ENCODE measurements around the gene ZBTB20.

Gene ZBTB20

DNA sequence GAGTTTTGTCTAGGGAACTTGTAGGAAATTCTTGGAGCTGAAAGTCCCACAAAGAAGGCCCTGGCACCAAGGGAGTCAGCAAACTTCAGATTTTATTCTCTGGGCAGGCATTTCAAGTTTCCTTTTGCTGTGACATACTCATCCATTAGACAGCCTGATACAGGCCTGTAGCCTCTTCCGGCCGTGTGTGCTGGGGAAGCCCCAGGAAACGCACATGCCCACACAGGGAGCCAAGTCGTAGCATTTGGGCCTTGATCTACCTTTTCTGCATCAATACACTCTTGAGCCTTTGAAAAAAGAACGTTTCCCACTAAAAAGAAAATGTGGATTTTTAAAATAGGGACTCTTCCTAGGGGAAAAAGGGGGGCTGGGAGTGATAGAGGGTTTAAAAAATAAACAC is 838.3 kb downstream of the ZBTB20 start:
- peak; percentile 50 for DNase-seq

DNA sequence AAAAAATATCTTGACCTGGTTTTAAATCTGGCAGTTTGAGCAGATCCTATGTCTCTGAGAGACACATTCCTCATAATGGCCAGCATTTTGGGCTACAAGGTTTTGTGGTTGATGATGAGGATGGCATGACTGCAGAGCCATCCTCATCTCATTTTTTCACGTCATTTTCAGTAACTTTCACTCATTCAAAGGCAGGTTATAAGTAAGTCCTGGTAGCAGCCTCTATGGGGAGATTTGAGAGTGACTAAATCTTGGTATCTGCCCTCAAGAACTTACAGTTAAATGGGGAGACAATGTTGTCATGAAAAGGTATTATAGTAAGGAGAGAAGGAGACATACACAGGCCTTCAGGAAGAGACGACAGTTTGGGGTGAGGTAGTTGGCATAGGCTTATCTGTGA is 838.7 kb downstream of the ZBTB20 start:
- DNase-seq, result no peak

DNA sequence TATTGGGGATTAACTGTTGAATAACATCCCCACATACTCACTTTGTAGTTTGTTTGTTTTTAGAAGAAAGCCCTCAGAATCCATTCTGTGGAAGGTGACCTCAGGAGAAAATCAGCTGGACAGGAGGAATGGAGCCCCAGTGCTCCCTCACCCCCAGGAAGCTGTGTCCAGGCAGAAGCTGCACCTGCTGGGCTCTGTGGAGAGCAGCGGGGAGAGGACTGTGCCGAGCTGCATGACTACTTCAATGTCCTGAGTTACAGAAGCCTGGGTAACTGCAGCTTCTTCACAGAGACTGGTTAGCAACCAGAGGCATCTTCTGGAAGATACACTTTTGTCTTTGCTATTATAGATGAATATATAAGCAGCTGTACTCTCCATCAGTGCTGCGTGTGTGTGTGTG is 839.3 kb downstream of the ZBTB20 start:
- DNase-seq, result no peak

DNA sequence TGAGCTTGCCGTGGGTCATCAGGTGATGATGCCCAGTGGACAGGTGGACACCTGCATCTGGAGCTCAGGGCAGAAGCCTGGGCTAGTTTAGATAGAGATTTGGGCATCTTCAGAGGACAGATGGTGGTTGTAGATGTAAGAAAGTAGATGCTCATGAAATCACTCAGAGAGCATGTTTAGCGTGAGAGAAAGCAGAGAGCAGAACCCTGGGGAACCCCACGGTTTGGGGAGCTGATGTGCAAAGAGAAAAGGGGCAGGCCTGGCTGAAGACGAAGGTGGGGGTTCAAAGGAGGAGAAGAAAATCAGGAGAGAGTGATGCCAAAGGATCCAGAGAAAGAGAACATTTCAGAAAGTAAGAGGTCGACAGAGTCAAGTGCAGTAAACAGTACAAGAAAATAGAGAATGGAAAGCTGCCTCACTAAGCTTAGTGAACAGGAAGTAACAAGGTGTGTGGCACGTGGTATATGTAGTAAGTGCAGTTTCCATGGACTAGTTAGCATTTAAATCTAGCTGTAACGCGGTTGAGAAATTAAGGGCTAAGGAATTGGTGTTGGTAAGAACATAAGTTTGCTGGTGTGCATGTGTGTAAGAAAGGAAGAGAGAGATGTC is 839.8 kb downstream of the ZBTB20 start:
- no peak for DNase-seq

DNA sequence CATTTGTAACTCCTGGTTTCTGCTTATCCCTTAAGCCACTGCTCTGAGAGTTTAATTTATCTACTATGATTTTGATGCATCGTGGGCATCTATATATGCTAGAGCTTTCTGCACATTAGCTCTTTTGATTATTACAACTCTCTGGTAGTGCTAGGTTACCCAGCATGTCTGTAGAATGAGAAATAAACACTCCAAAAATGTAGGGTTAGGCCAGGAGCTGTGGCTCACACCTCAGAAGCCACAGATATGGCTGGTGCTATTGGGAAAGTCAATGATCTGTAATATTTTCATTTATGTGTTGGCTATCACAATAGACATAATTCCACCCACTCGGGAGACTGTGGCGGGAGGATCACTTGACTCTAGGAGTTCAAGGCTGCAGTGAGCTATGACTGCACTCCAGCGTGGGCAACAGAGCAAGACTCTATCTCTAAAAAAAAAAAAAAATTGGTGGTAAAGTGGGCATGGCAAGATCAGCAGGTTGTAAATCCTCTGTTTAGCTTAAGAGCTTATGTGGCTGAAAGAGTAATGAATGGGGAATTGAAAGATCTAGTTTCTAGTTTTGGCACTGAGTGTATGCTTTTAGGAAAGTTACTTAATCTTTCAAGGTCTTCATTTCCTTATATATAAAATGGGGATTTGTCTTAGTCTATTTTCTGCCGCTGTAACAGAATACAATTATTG is 847.0 kb downstream of the ZBTB20 start:
- DNase-seq, result no peak

DNA sequence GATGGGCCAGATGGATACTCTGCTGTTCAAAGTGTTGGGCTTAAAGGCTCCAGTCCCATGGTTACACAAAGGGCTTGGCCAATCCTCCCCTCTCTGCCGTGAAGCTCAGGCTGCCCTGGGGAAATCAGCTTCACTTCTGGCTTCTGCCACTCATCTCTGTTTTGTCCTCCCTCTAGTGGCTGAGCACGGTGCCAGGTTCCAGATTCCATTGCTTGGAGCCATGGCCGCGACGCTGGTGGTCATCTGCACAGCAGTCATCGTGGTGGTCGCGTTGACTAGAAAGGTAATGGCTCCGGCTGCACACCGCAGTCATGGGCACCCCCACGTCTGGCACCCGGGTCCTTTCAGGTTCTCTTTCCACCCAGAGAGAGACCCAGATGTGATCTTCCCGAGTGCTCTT is 847.7 kb downstream of the ZBTB20 start:
- peak; percentile 33 for DNase-seq

- DNase-seq, result no peak
Measured at GRCh38 chr3:114295946-114296345, 851.1 kb downstream of the ZBTB20 start.

- DNase-seq, result no peak
Measured at GRCh38 chr3:114294940-114295480, 852.1 kb downstream of the ZBTB20 start.

DNA sequence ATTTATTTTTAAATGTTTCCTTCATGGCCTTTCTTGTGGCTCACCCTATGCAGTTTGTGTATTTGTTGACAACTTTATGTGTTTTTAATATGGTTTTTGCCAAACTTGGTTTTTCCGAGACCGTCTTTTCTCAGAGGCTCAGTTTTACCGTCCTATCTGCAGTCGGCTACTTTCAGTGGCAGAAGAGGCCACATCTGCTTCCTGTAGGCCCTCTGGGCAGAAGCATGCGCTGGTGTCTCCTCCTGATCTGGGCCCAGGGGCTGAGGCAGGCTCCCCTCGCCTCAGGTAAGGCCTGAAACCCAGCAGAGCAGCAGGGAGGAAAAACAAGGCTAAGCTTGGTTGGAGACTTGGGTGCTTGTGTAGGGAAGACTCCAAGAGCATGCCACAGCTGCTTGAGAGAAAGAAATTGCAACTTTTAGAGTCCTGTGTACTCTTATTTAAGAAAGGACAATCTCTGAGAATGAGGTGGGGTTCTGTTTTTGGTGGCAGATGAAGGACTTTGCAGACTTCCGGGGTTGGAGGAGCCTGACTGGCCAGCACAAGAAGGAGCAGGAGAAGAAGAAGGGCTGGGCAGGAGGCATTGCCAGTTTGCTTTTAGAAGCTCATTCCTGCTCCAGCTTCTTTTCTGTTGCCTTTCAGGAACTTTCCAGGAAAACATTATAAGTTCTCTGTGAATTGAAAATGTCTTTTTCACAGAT is 853.1 kb downstream of the ZBTB20 start, which contains the start of gene TIGIT:
Gene TIGIT, plus strand, starts transcription at position 191 of the 698 bp plus-strand sequence. Its CDS starts 34 bp downstream, at position 225.
- DNase-seq, result no peak

DNA sequence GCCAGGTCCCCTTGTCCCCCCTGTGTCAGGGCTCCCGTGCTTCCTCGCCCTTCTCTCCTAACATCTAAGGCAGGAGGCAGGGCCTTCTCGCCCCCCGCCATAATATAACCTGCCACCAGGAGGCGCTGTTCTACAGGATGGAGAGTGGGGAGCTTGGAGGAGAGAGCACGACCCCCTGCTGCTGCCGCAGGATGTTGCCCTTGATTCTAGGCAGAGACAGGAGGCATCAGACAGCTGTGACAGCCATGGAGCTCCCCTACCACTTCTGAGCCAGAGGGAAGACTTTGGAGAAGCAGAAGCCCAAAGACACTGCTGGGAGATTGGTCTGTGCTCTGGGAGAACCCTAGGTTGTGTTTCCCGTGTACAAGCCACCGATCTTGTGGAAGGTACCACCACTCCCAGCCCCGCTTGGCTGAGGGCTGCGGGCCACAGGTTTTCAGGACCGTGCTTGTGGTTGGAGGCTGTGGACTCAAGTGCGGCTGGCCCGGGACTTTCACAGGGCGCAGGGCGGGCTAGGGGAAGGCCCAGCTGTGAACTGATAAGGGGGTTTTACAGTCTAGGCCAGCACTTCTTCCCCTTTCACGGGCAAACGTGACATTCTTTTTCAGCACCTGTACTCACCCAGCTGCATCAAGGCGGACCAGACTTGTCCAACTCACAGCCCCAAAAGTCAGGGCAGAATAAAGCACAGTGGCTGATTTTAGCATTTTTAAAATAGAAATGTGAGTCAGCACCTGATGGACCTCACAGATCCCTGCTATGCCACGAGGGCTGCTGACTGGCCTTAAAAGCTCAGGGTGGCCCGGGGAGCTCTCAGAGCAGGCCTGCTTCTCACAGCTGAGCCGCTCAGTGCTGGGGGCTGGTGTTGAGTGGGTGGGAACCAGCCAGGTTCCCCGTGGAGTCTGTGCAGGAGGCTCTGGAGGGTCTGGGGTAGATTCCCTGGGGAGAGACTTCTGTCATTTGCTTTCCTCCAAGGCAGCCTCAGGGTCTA is 855.9 kb downstream of the ZBTB20 start:
- peak; percentile 91 for DNase-seq

GRCh38 chr3:114286266-114286665 is 860.8 kb downstream of the ZBTB20 start:
- no peak for DNase-seq

GRCh38 chr3:114285648-114286230 is 861.3 kb downstream of the ZBTB20 start:
- DNase-seq, result no peak

DNA sequence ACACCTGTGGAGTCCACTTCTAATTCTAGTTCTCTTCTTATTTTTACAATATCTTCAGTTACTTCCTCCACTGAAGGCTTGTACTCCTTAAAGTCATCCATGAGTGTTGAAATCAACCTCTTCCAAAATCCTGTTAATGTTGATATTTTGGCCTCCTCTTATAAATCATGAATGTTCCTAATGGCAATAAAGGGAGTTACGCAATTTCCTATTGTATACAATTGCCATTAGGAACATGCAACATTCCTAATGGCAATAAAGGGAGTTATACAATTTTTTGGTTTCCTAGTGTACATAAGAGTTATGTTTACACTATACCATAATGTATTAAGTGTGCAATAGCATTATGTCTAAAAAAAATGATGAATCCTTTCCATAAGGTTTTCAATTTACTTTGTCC is 862.4 kb downstream of the ZBTB20 start:
- DNase-seq, result no peak
